ENCODE measurements around the gene NOSIP. TPM values are rescaled to one million over a fixed set of nuclear protein-coding genes. Genes with fewer than 3 reads are reported as not detected.
A peak's percentile ranks its signal among the peaks of the same experiment; 100 is the strongest.

NOSIP gene
- total RNA-seq, 6 experiments from 2014 or later = 16.2 to 31.9 (median 23.2) TPM

DNA sequence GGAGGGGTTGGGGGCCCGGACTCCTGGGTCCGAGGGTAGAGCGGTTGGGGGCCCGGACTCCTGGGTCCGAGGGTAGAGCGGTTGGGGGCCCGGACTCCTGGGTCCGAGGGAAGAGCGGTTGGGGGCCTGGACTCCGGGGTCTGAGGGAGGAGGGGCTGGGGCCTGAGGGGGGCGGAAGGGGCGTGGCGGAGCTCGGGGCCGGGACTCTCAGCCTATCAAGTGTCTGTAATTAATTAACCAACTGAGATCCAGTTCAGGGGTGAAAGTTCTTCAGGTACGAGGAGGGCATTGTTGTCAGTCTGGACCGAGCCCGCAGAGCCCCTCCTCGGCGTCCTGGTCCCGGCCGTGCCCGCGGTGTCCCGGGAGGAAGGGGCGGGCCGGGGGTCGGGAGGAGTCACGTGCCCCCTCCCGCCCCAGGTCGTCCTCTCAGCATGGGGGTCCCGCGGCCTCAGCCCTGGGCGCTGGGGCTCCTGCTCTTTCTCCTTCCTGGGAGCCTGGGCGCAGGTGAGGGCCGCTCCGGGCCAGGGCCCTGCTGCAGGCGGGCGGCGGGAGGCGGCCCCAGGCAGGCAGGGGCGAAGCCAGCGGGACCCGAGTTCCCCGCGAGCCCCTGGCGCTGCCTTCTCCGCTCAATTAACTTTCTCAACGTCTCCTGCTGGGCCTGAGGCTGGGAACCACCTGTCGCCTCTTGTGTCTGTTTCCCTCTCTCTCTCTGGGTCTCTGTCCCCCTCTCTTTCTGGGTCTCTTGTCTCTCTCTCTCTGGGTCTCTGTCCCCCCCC is 67.2 kb downstream of the NOSIP start:
- Histone ChIP-seq H3K4me3 (peak overlapping the region; percentile 44 to 90 (median 87)), H3K36me3 (peaks cover 0 to 6% (median 0%) of the 10 kb centered on the region in 4 donors), H3K9me3 (no peaks in the 10 kb centered on the region), H3K27me3 (no peaks in the 10 kb centered on the region), H3K27ac (peak overlapping the region; percentile 45 to 76 (median 70)), H3K4me1 (peaks cover 0 to 17% (median 5%) of the 10 kb centered on the region in 4 donors)
- intact Hi-C loops (cut with DNase I) = no loop called here
- 0% methylated on average over 13 of the region's 50 CpGs for WGBS (ENCODE audit: insufficient coverage, low coverage, low lambda C conversion rate, missing lambda C conversion rate)
- peak; percentile 65 for TF ChIP-seq POLR2A (IDR thresholded peaks at IDR 0.05)
- TF ChIP-seq, protein P1, sequence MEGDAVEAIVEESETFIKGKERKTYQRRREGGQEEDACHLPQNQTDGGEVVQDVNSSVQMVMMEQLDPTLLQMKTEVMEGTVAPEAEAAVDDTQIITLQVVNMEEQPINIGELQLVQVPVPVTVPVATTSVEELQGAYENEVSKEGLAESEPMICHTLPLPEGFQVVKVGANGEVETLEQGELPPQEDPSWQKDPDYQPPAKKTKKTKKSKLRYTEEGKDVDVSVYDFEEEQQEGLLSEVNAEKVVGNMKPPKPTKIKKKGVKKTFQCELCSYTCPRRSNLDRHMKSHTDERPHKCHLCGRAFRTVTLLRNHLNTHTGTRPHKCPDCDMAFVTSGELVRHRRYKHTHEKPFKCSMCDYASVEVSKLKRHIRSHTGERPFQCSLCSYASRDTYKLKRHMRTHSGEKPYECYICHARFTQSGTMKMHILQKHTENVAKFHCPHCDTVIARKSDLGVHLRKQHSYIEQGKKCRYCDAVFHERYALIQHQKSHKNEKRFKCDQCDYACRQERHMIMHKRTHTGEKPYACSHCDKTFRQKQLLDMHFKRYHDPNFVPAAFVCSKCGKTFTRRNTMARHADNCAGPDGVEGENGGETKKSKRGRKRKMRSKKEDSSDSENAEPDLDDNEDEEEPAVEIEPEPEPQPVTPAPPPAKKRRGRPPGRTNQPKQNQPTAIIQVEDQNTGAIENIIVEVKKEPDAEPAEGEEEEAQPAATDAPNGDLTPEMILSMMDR (IDR thresholded peaks at IDR 0.05) = no peak
- peak; percentile 71 to 82 (median 73) for DNase-seq
- ATAC-seq = peak; percentile 81 to 87 (median 85)

GRCh38 chr19:49507803-49508494 is 72.4 kb downstream of the NOSIP start:
- no peak for DNase-seq
- Histone ChIP-seq H3K27ac (no peak overlapping the region), H3K9me3 (no peaks in the 10 kb centered on the region), H3K36me3 (no peaks in the 10 kb centered on the region), H3K4me1 (no peaks in the 10 kb centered on the region), H3K27me3 (no peaks in the 10 kb centered on the region), H3K4me3 (no peak overlapping the region)
- 79% methylated on average over 10 of the region's 12 CpGs for WGBS (ENCODE audit: insufficient coverage, low coverage, low lambda C conversion rate, missing lambda C conversion rate)
- no peak for ATAC-seq
- TF ChIP-seq POLR2A (IDR thresholded peaks at IDR 0.05) = no peak
- TF ChIP-seq, protein P1 (IDR thresholded peaks at IDR 0.05) = no peak
- intact Hi-C loops (cut with DNase I) = loop anchor here (5.0 kb wide), 2 partner anchors 34 to 59 kb away; no protein-coding TSS in a partner anchor

DNA sequence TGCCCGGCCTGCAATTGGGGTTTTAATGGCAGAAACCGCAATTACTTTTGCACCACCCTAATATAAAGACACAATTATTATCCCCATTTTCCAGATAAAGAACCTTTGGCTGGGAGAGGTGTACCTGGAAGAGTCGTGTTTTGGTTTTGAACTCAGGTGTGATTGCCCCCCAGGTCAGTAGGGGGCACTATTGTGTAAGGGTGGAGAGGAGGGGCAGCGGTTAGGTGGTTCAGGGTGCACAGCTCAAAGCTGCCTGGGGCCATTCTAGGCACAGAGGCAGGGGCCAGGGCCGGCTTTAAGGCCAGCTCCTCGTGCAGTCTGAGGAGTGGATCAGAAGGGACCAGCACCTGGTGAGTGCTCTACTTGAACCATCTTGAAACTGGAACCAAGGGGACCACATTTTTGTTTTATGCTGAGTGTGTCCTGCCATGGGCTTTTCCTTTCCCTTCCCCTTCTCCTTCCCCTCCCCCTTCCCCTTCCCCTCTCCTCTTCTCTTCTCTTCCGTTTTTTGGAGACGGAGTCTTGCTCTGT is 73.7 kb downstream of the NOSIP start:
- Histone ChIP-seq H3K9me3 (no peaks in the 10 kb centered on the region), H3K27me3 (no peaks in the 10 kb centered on the region), H3K27ac (no peak overlapping the region), H3K4me3 (no peak overlapping the region), H3K4me1 (no peaks in the 10 kb centered on the region), H3K36me3 (no peaks in the 10 kb centered on the region)
- DNase-seq (peak in 2 of 3 donors; percentile 56 to 73), ATAC-seq (peak; percentile 83 to 93 (median 87))
- intact Hi-C loops (cut with DNase I) = loop anchor here (5.0 kb wide), 2 partner anchors 36 to 61 kb away; no protein-coding TSS in a partner anchor
- no peak for TF ChIP-seq POLR2A (IDR thresholded peaks at IDR 0.05)
- TF ChIP-seq, protein P1 (IDR thresholded peaks at IDR 0.05) = peak; percentile 70 to 81 (median 72)
- 12% methylated on average over 7 of the region's 8 CpGs for WGBS (ENCODE audit: insufficient coverage, low coverage, low lambda C conversion rate, missing lambda C conversion rate)

Small RNA genes within 50 kb of the gene (small RNA-seq; reads per million reads assigned to genes)
- 0 reads per million in 2 experiments for gene RF00019

Other genes starting within 250 kb of the NOSIP start
- 1 to 10 TPM; 1.1 to 5.0 (median 3.5) TPM for gene CD37, start 245.2 kb downstream of the NOSIP start, total RNA-seq
- gene TEAD2, start 218.1 kb downstream of the NOSIP start, total RNA-seq = 1 to 10 TPM; 3.3 to 8.9 (median 5.3) TPM
- gene DKKL1, start 216.7 kb downstream of the NOSIP start, total RNA-seq = not detected
- gene KASH5, start 192.3 kb downstream of the NOSIP start, total RNA-seq = under 1 TPM in 1 of 6 experiments, not detected in 5; 0.32 TPM
- not detected for gene PTH2, start 157.1 kb downstream of the NOSIP start, total RNA-seq
- gene GFY, start 155.2 kb downstream of the NOSIP start, total RNA-seq = not detected
- under 1 TPM in 1 of 6 experiments, not detected in 5; 0.13 TPM for gene SLC17A7, start 139.0 kb downstream of the NOSIP start, total RNA-seq
- gene PIH1D1, start 128.7 kb downstream of the NOSIP start, total RNA-seq = 10 to 100 TPM; 37.4 to 57.7 (median 43.4) TPM
- gene ALDH16A1, start 127.3 kb downstream of the NOSIP start, total RNA-seq = 10 to 100 TPM; 14.4 to 29.6 (median 19.8) TPM
- gene FLT3LG, start 106.3 kb downstream of the NOSIP start, total RNA-seq = 1 to 10 TPM in 5 of 6 experiments, under 1 TPM in 1; 0.80 to 4.4 (median 2.3) TPM
- 100 to 1,000 TPM; 675 to 992 (median 801) TPM for gene RPL13A, start 92.9 kb downstream of the NOSIP start, total RNA-seq
- gene RPS11, start 84.1 kb downstream of the NOSIP start, total RNA-seq = 1,000 to 10,000 TPM in 2 of 6 experiments, 100 to 1,000 TPM in 4; 417 to 1,739 (median 617) TPM
- 100 to 1,000 TPM; 123 to 335 (median 245) TPM for gene FCGRT, start 67.9 kb downstream of the NOSIP start, total RNA-seq
- gene RCN3, start 52.6 kb downstream of the NOSIP start, total RNA-seq = 10 to 100 TPM in 3 of 6 experiments, 1 to 10 TPM in 3; 5.3 to 18.0 (median 10.9) TPM
- gene PRRG2, start 760 bp upstream of the NOSIP start, total RNA-seq = 1 to 10 TPM; 2.5 to 5.9 (median 3.1) TPM
- 1 to 10 TPM; 4.0 to 8.5 (median 5.5) TPM for gene PRR12, start 10.6 kb upstream of the NOSIP start, total RNA-seq
- 10 to 100 TPM in 5 of 6 experiments, 1 to 10 TPM in 1; 8.5 to 16.4 (median 11.5) TPM for gene RRAS, start 59.6 kb upstream of the NOSIP start, total RNA-seq
- 10 to 100 TPM; 14.6 to 33.0 (median 27.3) TPM for gene SCAF1, start 61.7 kb upstream of the NOSIP start, total RNA-seq
- 10 to 100 TPM; 29.6 to 41.8 (median 35.3) TPM for gene IRF3, start 85.3 kb upstream of the NOSIP start, total RNA-seq
- gene BCL2L12, start 85.4 kb upstream of the NOSIP start, total RNA-seq = 10 to 100 TPM in 4 of 6 experiments, 1 to 10 TPM in 2; 4.5 to 11.6 (median 10.5) TPM
- 10 to 100 TPM; 25.3 to 63.2 (median 39.9) TPM for gene PRMT1, start 96.7 kb upstream of the NOSIP start, total RNA-seq
- under 1 TPM; 0.19 to 0.70 (median 0.51) TPM for gene ADM5, start 109.0 kb upstream of the NOSIP start, total RNA-seq
- gene CPT1C, start 110.6 kb upstream of the NOSIP start, total RNA-seq = 1 to 10 TPM in 3 of 6 experiments, under 1 TPM in 3; 0.43 to 6.7 (median 0.97) TPM
- gene TSKS, start 182.8 kb upstream of the NOSIP start, total RNA-seq = not detected
- gene AP2A1, start 186.4 kb upstream of the NOSIP start, total RNA-seq = 100 to 1,000 TPM in 1 of 6 experiments, 10 to 100 TPM in 5; 38.7 to 103 (median 49.8) TPM
- 10 to 100 TPM in 1 of 6 experiments, 1 to 10 TPM in 5; 3.7 to 10.7 (median 6.3) TPM for gene FUZ, start 232.7 kb upstream of the NOSIP start, total RNA-seq
- gene MED25, start 237.7 kb upstream of the NOSIP start, total RNA-seq = 10 to 100 TPM in 5 of 6 experiments, 1 to 10 TPM in 1; 9.9 to 16.3 (median 11.8) TPM

All from right lobe of liver (tissue), 6 donors.